ENCODE data around the gene FGF1.

The FGF1 gene

GRCh38 chr5:142615948-142616347, 69.9 kb downstream of the FGF1 start:
- DNase-seq (ENCODE audit: extremely low read depth in 1 of 2, low read depth in 1 of 2), result no peak

- DNase-seq (ENCODE audit: extremely low read depth in 1 of 2, low read depth in 1 of 2), result no peak
These were observed 71.8 kb downstream of the FGF1 start for GRCh38 chr5:142614054-142614453.

- DNase-seq (ENCODE audit: extremely low read depth in 1 of 2, low read depth in 1 of 2), result no peak
These were observed 72.6 kb downstream of the FGF1 start for GRCh38 chr5:142613271-142613671.

GRCh38 chr5:142612494-142613270, 73.2 kb downstream of the FGF1 start:
- no peak for DNase-seq (ENCODE audit: extremely low read depth in 1 of 2, low read depth in 1 of 2)

- peak; percentile 16 to 35 for DNase-seq (ENCODE audit: extremely low read depth in 1 of 2, low read depth in 1 of 2)
These were observed 74.7 kb downstream of the FGF1 start for GRCh38 chr5:142611154-142611553.

GRCh38 chr5:142610176-142611001, 75.5 kb downstream of the FGF1 start:
- DNase-seq (ENCODE audit: extremely low read depth in 1 of 2, low read depth in 1 of 2), result no peak

GRCh38 chr5:142609142-142609541, 76.7 kb downstream of the FGF1 start:
- no peak for DNase-seq (ENCODE audit: extremely low read depth in 1 of 2, low read depth in 1 of 2)

- no peak for DNase-seq (ENCODE audit: extremely low read depth in 1 of 2, low read depth in 1 of 2)
These were observed 77.8 kb downstream of the FGF1 start for GRCh38 chr5:142608081-142608480.

GRCh38 chr5:142605611-142606010, 80.3 kb downstream of the FGF1 start:
- DNase-seq (ENCODE audit: extremely low read depth in 1 of 2, low read depth in 1 of 2), result no peak

GRCh38 chr5:142602720-142603245, 83.1 kb downstream of the FGF1 start:
- no peak for DNase-seq (ENCODE audit: extremely low read depth in 1 of 2, low read depth in 1 of 2)

- DNase-seq (ENCODE audit: extremely low read depth in 1 of 2, low read depth in 1 of 2), result no peak
These were observed 84.5 kb downstream of the FGF1 start for GRCh38 chr5:142601432-142601831.

- DNase-seq (ENCODE audit: extremely low read depth in 1 of 2, low read depth in 1 of 2), result no peak
These were observed 85.1 kb downstream of the FGF1 start for GRCh38 chr5:142600611-142601358.

GRCh38 chr5:142600092-142600491, 85.8 kb downstream of the FGF1 start:
- DNase-seq (ENCODE audit: extremely low read depth in 1 of 2, low read depth in 1 of 2), result no peak

GRCh38 chr5:142598338-142598700, 87.6 kb downstream of the FGF1 start:
- DNase-seq (ENCODE audit: extremely low read depth in 1 of 2, low read depth in 1 of 2), result no peak

- DNase-seq (ENCODE audit: extremely low read depth in 1 of 2, low read depth in 1 of 2), result no peak
These were observed 88.1 kb downstream of the FGF1 start for GRCh38 chr5:142597546-142598337.

- no peak for DNase-seq (ENCODE audit: extremely low read depth in 1 of 2, low read depth in 1 of 2)
These were observed 88.9 kb downstream of the FGF1 start for GRCh38 chr5:142597025-142597424.

GRCh38 chr5:142592365-142592764, 93.5 kb downstream of the FGF1 start:
- DNase-seq (ENCODE audit: extremely low read depth in 1 of 2, low read depth in 1 of 2), result no peak

GRCh38 chr5:142590451-142591231, 95.2 kb downstream of the FGF1 start:
- no peak for DNase-seq (ENCODE audit: extremely low read depth in 1 of 2, low read depth in 1 of 2)

- no peak for DNase-seq (ENCODE audit: extremely low read depth in 1 of 2, low read depth in 1 of 2)
These were observed 96.2 kb downstream of the FGF1 start for GRCh38 chr5:142589720-142590119.
